ENCODE data around the gene LIPK.

The LIPK gene

DNA sequence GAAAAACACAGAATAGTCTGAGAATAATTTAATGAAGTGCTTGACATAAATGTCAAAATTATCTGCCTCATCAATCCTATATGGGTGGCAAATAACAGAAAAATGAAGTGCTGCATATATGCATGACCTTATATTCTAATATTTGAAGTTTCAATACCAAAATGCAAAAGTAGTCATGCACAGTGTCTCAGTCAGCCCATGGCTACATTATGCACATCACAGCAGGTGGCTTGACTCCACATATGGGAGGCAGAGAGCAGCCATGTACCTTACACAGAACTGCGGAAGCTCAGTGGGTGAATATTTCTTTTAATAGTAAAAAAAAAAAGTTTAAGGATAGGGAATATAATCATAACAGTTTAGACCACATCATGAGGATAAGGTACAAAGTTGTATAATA lies 36.4 kb downstream of the LIPK start:
- FAIRE-seq (no peak), DNase-seq (ENCODE audit: insufficient read length, low spot score) (no peak)
- TF ChIP-seq POLR2A (IDR thresholded peaks at IDR 0.05; ENCODE audit: low read depth, low read length), result no peak

- FAIRE-seq (no peak), DNase-seq (ENCODE audit: insufficient read length, low spot score) (no peak)
- TF ChIP-seq POLR2A (IDR thresholded peaks at IDR 0.05; ENCODE audit: low read depth, low read length), result no peak
Observed at GRCh38 chr10:88744002-88744401, 38.0 kb downstream of the LIPK start.

DNA sequence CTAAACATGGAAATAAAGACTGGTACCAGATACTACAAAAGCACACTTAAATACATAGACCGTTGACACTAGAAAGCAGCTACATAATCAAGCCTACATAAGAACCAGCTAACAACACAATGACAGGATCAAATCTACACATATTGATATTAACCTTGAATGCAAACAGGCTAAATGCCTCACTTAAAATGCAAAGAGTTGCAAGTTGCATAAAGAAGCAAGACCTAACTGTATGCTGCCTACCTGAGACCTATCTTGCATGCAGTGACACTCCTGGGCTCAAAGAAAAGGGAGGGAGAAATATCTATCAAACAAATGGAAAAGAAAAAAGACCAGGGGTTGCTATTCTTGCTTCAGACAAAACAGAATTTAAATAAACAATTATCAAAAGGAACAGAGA lies 39.6 kb downstream of the LIPK start:
- no peak for FAIRE-seq

DNA sequence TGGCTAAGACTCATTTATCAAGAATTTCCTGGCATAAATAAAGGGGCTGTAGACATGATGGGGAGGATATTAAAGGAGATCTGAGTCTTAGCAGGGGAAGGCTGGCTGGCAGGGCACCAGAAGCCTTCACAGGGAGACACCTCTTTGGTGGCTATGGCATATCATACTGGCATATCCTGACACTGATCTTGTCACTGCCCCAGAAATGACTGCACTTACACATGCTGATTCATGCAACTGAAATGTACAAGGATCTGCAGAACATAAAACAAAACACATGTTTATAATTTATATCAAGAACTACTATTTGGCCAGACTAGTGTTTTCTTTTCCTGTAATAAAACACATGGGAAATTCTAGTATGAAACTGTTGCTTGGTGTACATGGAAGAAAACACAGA lies 48.2 kb downstream of the LIPK start:
- FAIRE-seq, result peak; percentile 68
- peak; percentile 5 for DNase-seq (ENCODE audit: insufficient read length, low spot score)
- TF ChIP-seq POLR2A (IDR thresholded peaks at IDR 0.05; ENCODE audit: low read depth, low read length), result no peak

More for the DNA sequence above, 39.6 kb downstream of the LIPK start:
- no peak for TF ChIP-seq POLR2A (IDR thresholded peaks at IDR 0.05; ENCODE audit: low read depth, low read length)
- no peak for DNase-seq (ENCODE audit: insufficient read length, low spot score)

GRCh38 chr10:88755753-88756152 lies 49.7 kb downstream of the LIPK start:
- no peak for TF ChIP-seq POLR2A (IDR thresholded peaks at IDR 0.05; ENCODE audit: low read depth, low read length)
- DNase-seq (ENCODE audit: insufficient read length, low spot score), result no peak
- no peak for FAIRE-seq

DNA sequence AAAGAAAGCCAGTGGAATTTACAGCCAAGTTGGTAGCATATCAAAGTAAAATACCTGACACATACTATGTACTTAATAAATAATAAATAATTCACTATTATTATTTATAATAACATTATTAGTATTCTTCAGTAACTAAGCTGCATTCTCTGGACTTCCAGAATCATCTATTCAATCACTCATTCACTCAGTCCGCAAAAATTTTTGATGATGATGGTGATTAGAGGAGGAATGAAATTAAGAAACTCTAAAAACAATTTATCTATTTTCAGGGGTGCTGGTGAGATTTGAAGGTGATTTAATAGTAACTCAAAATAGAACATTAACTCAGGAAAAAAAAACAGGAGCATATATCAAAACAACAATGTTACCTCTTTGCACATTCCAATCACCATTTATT lies 50.6 kb downstream of the LIPK start:
- DNase-seq (ENCODE audit: insufficient read length, low spot score) (no peak), FAIRE-seq (no peak)

DNA sequence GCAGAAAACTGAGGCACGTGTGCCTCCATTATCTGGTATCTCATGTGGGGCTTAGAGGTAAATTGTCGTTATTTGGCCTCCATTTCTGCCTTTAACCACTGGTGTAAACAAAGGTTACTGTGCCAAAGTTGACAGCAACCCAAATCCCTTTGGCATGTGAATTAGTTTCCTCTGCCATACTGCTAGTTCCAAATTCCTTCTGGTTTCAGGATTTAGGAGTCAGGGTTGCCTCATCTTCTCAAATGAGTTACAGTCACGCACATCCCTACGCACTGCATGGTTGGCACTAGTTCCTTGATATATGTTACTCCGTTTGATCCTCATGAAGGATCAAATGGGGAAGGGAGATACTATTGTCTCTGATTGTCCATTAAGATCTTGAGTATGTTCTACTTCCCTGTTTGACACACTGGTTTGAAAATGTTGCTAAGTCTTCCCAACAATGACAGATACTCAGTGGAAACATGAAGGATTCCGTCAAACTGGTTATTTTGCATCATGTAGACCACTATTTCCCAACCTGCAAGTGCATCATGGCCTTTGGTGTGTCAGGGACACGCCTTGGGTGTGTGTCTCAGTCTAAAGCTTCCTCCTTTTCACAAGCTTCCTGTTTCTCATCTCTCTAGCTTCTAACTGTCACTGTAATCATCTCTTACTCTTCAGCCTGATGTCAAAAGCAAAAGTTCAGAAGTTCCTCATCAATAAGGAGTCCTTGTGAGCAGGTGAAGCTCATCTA lies 53.5 kb downstream of the LIPK start, which contains the start of gene LIPN:
LIPN (plus strand) TSS at position 655 of the 736 bp plus-strand sequence. CDS start 1,386 bp downstream, outside the sequence.
- FAIRE-seq, result peak; percentile 36
- no peak for DNase-seq (ENCODE audit: insufficient read length, low spot score)
- no peak for TF ChIP-seq POLR2A (IDR thresholded peaks at IDR 0.05; ENCODE audit: low read depth, low read length)

More for the DNA sequence above, 50.6 kb downstream of the LIPK start:
- no peak for TF ChIP-seq POLR2A (IDR thresholded peaks at IDR 0.05; ENCODE audit: low read depth, low read length)

DNA sequence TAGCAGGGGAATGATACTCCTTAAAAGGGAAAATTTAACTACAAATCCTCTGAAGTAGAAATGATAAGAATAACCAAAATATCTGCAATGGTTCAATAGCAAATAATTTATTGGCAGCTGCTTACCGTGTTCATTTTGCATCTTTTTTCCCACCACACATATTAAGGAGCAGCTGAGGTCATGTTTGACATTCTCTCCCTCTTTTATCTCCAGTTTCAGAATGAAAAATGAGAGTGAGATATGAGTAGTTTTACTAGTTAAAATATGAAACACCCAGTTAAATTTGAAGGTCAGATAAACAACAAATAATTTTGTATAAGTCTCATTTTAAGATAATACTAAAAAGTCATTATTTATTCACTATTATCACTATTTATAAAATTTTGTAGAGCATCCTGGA lies 56.9 kb downstream of the LIPK start:
- no peak for FAIRE-seq
- TF ChIP-seq POLR2A (IDR thresholded peaks at IDR 0.05; ENCODE audit: low read depth, low read length), result no peak
- DNase-seq (ENCODE audit: insufficient read length, low spot score), result no peak

- FAIRE-seq, result no peak
Observed at GRCh38 chr10:88763441-88763840, 57.4 kb downstream of the LIPK start.

DNA sequence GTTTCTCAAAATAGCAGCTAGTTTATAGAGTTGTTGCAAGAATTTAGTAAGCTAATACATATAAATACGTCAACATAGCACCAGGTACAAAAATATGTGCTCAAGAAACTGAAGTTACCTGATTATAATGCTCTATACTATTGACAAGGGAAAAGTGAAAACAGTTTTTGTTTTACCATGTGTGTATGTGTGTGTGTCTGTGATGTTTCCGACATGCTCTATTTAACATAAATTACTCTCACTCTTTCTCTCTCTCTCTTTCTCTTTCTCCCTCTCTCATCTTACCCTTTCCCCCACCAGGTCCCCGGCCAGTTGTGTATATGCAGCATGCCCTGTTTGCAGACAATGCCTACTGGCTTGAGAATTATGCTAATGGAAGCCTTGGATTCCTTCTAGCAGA lies 58.1 kb downstream of the LIPK start:
- FAIRE-seq (no peak), DNase-seq (ENCODE audit: insufficient read length, low spot score) (no peak)
- TF ChIP-seq POLR2A (IDR thresholded peaks at IDR 0.05; ENCODE audit: low read depth, low read length), result no peak

More at GRCh38 chr10:88763441-88763840, 57.4 kb downstream of the LIPK start:
- TF ChIP-seq POLR2A (IDR thresholded peaks at IDR 0.05; ENCODE audit: low read depth, low read length), result no peak
- DNase-seq (ENCODE audit: insufficient read length, low spot score), result no peak

DNA sequence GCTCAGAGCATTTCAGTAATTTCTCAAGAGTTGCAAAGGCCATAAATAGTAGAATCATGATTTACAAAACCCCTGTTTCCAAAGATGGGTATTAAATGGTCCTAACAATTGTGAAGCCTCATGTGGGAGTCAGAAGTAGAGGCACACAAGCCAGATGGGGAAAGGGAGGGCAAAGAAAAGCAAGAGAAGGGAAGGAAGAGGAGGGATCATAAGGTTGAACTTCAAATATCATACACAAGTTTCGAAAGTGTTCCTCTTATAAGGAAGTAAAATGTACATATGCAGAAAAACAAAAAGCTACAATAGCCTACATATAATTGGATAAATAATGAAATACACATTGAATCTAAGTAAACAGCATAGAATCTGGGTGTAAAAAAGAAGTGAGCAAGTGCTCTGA lies 59.8 kb downstream of the LIPK start:
- FAIRE-seq, result no peak
- TF ChIP-seq POLR2A (IDR thresholded peaks at IDR 0.05; ENCODE audit: low read depth, low read length), result no peak
- no peak for DNase-seq (ENCODE audit: insufficient read length, low spot score)

DNA sequence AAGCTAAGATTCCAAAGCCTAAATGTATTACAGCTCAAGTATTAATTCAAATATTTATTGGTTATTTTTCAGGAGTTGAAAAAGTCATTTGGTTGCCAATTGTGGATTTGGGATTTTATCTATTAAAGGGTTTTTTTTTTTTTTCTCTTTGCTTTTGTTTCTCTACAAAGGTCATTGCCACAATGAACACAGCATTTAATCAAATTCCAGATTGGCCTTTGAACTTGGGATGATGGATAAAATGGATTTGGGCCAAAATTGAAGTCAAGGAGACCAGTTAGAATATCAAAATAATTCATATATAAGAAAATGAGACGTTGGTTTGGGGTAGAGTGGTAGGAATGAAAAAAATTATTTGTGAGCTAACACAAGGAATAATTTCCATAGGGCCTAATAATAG lies 63.3 kb downstream of the LIPK start:
- TF ChIP-seq POLR2A (IDR thresholded peaks at IDR 0.05; ENCODE audit: low read depth, low read length), result no peak
- no peak for DNase-seq (ENCODE audit: insufficient read length, low spot score)
- no peak for FAIRE-seq

GRCh38 chr10:88781206-88781605 lies 75.2 kb downstream of the LIPK start:
- TF ChIP-seq POLR2A (IDR thresholded peaks at IDR 0.05; ENCODE audit: low read depth, low read length), result no peak
- DNase-seq (ENCODE audit: insufficient read length, low spot score) (no peak), FAIRE-seq (no peak)

DNA sequence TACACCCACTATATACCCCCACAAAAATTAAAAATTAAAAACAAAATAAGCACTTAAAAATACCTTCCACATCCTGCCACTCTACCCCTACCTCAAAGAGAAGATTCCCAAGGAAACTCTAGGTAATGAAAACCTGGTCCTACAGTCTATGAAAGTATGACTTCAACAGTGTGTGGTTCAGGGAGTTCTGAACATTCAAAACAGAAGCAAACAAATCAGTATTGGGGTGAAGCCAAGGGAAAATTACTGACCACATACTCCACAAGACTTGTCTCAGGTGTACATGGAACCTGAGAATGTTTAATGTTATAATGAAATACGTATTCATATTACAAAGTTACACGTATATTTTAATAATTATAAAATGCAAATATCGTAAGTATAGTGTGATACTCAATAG lies 76.2 kb downstream of the LIPK start:
- DNase-seq (ENCODE audit: insufficient read length, low spot score), result no peak
- no peak for FAIRE-seq
- no peak for TF ChIP-seq POLR2A (IDR thresholded peaks at IDR 0.05; ENCODE audit: low read depth, low read length)

DNA sequence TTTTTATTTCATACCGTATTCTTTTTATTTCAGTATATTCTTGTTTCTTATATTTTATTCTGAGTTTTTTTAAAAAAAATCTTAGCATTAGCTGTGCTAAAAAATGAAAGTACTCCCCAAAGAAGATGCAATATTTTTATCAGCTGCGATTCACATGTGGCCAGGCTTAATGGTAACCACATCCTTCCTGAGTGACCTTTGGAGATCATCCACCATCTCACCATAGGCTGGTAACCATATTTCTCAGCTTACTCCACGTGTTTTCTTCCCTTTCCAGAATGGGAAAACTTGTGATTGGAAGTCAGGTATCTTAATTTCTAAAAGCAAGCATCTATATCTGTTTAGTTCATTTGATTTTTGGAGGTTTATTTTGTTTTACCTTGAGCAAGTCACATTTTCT lies 77.7 kb downstream of the LIPK start:
- DNase-seq (ENCODE audit: insufficient read length, low spot score) (no peak), FAIRE-seq (no peak)
- no peak for TF ChIP-seq POLR2A (IDR thresholded peaks at IDR 0.05; ENCODE audit: low read depth, low read length)

All from H54 (cell line).